ENCODE measurements around the gene CAMSAP2.
"Not testable (repeated sequence)": the region's sequence is repeated elsewhere in the genome, so short reads cannot be mapped to it uniquely, and the experiment has no call there.

CAMSAP2 gene

DNA sequence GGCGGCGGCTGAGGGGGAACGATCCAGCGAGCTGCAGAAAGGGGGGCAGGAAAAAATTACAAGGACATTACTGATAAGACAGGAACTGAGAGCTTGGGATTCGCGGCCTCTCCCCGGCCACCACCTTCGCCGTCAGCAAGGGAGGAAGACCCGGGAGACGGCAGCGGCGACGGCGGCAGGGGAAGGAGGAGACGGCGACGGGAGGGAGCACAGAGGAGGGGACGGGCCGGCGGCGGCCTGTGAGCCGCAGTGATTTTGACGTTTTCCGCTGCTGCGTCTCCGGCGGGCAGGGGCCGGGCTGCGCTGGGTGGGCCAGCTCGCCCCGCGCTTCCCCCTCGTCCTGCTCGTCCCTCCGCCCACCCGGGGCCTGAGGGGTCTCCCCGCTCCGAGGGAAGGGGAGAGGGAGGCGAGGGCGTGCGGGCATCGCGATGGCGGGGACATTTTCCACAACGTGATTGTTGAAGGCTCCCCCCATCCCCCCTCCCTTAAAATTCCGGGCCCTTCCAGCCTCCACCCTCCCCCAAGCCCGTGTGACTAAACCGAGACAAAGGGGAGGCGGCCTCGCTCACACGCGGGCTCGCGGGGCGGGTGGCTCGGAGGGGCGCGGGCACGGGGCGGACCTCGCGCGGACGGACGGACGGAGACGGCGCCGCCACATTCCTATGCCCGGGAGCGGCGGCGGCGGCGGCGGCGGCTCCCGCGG is 407 bp downstream of the CAMSAP2 start:
- peak; percentile 30 for DNase-seq (ENCODE audit: low read depth in 1 of 2, low spot score in 1 of 2)

DNA sequence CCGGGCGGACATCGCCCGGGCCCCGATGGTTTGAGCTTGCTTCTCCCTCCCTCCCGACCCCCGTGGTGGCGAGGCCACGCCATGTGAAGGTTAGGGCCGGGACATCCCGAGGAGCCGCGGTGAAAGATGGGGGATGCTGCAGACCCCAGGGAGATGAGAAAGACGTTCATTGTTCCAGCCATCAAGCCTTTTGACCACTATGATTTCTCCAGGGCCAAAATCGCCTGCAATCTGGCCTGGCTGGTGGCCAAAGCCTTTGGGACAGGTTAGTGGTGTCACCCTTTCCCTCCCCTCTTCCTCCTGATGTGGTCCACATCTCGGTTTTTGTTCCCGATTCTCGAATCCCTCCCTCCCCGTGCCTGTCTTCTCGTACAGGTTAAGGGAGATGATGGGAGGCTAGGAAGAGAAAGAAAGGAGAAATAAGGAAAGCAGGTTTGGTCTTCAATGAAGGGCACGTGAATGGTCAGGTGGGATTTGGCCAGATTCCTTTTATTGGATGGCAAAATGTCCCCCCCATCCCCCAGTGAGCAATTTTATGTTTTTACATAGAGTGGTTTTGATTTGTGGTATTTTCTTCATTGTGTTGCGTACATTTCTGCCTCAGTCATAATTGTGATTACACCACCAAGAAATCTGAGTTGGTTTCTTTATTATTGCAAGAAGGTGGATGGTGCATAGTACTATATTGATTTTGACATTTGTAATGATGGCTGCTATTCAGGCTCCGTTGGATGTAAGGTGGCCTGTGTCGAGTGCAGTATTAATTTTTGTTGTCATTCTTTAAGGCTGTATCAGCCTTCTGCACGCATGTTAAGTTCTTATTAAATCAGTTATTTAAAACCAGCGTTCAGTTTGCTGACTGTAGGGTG is 1.2 kb downstream of the CAMSAP2 start:
- no peak for DNase-seq (ENCODE audit: low read depth in 1 of 2, low spot score in 1 of 2)

DNA sequence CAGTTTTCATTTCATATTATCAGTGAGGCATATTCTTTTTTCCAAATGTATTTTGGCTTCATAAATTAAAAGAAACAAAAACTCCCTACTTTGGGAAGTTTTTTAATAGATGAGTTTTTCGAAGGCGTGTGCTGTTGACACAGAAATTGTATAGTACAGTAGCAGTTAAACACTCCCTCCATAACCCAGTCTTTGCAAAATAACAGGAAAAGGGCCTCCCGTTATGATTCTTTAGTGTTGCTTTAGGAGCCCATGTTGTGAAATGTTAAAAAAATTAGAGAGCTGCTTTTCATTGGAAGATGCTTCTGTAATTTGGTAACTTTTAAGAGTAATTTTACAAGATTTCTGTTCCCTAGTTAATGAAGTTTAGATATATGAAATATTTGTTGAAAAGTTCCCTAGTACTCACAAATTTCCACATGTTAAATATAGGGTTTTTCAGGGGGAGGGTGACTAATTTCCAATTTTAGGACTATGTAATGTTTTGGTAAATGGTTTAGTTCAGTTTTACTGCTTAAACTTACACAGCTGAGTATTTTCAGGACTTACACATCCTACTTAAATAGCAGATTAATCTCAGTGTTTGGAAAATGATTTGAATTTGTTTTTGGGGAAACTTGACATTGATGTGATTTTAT is 2.0 kb downstream of the CAMSAP2 start:
- DNase-seq (ENCODE audit: low read depth in 1 of 2, low spot score in 1 of 2): no peak

DNA sequence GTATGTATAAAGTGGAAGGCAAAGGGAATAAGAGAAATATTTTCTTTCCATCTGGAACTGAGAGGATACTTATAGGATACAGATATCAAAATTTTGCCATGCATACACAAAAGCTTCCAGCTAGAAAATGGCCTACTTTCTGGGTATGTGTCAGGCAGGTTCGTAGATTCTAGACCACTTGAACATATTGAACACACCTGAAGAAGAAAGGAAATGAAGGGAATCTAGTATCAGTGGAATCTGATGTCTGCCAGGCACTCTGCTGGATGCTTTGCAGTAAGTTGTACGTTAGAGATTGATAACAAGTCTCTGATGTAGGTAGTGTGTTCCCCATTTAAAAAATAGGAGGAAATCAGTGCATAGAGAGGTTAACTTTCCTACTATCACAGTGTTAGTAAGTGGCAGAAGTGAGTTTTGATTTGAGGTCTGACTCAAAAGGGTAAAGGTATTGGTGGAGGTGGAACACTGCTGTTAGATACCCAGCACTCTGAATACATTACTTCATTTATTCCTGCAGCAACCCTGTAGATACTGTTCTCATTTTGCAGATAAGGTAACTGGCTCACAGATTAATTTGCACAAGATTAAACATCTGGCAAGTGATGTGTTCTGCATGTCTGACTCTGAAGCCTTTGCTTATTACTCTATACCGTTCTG is 3.0 kb downstream of the CAMSAP2 start:
- no peak for DNase-seq (ENCODE audit: low read depth in 1 of 2, low spot score in 1 of 2)

DNA sequence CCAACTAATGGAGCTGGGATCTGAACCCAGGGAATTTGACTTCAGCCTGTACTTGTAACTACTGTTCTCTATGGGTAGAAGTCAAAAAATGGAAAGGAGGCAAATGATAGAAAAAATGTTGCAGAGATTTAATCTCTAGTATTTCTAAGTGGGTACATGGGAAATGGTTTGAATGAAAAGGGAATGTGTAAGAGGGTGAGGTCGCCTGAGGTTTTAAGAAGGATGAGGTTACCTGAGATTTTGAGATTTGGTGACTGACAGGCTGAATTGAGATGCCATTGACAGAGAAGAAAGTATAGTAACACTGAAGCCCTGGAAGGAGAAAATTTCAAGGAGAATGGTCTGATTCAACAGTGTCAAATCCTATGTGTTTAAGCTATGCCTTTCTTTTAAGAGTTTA is 5.5 kb downstream of the CAMSAP2 start:
- no peak for DNase-seq (ENCODE audit: low read depth in 1 of 2, low spot score in 1 of 2)

DNA sequence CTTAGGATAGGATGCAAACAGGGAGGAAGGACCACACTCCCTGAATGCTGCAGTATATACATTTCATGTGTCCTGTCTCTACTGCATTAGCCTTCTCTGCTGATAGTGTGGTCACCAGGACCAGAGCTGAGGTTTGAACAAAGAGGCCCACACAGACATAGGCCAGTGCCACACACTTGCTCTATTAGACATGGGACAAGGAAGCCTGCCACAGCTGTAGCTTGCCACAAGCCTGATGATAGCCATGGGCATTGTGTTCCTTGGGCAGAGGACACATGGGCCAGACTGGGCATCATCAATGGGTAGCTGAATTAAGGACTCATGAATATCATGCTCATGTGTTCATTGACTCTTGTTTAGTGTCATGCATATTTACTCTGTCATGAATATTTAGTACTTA is 10.4 kb downstream of the CAMSAP2 start:
- DNase-seq (ENCODE audit: low read depth in 1 of 2, low spot score in 1 of 2): no peak

DNA sequence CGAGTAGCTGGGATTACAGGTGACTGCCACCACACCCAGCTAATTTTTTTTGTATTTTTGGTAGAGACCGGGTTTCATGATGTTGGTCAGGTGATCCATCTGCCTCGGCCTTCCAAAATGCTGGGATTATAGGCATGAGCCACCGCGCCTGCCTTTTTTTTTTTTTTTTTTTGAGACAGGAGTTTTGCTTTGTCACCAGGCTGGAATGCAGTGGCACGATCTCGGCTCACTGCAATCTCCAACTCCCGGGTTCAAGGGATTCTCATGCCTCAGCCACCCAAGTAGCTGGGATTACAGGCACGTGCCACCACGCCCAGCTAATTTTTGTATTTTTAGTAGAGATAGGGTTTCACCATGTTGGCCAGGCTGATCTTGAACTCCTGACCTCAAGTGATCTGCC is 12.1 kb downstream of the CAMSAP2 start:
- not testable (repeated sequence) for DNase-seq (ENCODE audit: low read depth in 1 of 2, low spot score in 1 of 2)

DNA sequence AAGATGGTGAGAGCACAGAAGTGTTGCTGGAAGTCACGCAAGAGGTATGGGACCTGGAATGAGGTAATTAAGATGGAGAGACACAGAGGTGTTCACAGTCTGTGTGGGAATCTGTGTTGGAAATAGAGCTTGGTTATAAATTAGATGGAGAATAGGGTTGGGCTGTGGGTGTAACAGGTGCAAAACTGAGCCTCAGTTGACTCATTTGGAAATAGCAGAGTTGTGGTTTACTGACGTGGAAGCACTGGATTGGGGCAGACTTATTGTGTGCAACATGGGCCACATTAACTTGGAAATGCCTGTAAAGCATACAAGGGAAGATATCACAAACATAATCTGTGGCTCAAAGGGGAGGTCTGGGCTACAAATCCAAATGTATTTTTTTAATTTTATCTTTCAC is 13.0 kb downstream of the CAMSAP2 start:
- no peak for DNase-seq (ENCODE audit: low read depth in 1 of 2, low spot score in 1 of 2)

DNA sequence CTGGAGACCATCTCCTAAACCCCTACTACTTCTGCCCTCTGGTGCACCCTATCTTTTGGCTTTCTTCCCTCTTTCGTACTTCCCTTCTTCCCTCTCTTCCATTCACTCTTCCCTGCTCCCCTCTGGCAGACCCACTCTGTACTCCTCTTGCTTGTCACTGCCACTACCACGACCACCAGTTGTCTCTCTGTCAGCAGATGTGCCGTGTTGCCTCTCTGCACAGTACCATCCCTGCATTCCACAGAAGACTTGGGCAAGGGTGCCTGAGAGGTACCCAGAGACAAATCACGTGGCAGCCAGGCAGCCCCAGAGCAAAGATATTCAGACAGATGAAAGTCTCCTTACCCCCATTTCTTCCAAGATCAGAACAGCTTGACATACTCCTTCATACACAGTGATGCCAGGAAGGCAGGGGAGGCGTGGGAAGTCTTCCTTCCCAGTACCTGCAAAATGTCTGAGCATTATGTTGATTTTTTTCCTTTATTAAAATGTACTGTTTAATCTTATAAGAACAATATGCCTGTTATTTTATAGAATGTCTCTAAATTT is 15.0 kb downstream of the CAMSAP2 start:
- DNase-seq (ENCODE audit: low read depth in 1 of 2, low spot score in 1 of 2): no peak

DNA sequence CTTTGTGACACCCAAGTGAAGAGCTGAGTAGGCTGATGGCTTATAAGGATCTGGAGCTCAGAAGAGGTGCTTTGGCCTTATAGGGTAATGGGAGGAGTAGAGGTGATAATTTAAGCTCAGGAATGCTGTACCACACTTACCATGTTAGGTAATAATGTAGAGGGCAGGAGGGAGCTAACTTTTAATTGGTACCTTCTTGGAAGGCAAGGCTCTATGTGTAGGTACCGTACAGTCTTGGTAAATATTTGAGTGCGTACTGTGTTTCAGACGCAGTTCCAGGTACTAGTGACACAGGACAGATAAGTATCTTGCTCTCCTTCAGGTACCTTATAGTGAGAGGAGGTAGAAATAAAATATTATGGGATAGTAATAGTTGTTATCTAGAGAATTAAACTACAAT is 16.8 kb downstream of the CAMSAP2 start:
- DNase-seq (ENCODE audit: low read depth in 1 of 2, low spot score in 1 of 2): no peak

DNA sequence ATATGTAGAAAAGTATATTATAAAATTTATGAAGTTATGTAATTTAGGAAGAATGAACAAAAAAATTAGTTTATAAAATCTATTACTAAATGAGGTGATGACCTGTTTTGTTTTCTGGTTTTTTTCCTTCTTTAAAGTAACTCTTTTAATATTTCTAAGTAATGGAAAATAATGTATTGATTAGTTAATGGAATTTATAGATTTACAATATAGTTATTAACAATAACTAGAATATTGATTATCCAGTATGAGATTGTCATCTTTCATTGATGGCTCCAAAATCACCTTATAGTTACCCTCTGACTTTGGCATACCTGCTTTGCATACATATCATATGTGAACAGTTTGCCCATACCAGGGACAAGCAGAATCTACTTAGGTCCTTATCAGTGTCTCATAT is 23.4 kb downstream of the CAMSAP2 start:
- no peak for DNase-seq (ENCODE audit: low read depth in 1 of 2, low spot score in 1 of 2)

DNA sequence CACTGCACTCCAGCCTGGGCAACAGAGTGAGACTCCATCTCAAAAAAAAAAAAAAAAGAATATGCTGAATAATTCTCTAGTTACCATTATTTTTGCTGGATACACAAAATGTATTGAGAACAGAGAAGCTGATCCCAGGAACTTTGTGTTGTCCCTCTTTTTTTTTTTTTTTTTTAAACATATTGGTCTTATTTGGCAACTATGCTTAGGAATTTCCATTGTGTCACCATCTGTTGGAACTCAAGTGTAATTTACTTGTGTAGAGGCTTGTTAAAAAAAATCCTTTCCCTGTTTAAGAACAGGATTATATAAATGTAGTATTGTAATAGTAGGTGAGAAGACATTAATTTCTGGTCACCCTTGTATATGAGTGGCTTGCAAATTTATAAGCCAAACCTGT is 28.6 kb downstream of the CAMSAP2 start:
- DNase-seq (ENCODE audit: low read depth in 1 of 2, low spot score in 1 of 2): no peak

DNA sequence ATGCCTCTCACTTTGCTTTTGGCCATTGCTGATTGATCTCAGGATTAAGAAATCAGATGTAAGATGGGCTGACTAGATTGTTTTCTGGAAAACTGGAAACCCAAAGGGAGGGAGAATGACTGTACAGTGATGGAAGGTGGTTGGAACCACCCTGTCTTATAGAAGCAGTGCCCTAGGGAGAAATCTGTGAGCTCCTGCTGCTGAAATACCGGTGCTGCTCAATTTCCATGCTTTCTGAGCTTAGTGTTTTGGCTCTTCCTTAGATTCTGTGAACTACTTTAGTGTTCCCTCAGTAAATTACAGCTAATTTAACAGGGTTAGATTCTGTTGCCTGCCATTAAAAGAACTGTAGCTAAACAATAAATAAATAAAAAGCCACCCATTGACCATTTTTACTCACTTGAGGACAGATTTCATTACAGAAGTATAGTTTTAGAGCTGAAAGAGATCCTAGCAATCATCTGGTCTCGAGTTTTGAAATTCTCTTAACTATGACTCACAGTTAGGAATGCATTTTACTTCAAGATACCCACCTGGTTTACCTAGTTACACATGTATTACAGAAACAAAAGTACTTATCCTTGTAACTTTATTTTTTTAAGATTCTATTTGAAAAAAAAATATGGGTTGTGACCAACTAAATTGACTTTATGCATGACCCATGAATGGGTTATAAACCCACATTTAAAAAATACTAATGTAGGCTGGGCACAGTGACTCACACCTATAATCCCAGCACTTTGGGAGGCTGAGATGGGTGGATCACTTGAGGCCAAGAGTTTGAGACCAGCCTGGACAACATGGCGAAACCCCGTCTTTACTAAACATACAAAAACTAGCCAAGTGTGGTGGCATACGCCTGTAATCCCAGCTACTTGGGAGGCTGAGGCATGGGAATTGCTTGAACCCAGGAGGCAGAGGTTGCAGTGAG is 33.2 kb downstream of the CAMSAP2 start:
- DNase-seq (ENCODE audit: low read depth in 1 of 2, low spot score in 1 of 2): no peak

DNA sequence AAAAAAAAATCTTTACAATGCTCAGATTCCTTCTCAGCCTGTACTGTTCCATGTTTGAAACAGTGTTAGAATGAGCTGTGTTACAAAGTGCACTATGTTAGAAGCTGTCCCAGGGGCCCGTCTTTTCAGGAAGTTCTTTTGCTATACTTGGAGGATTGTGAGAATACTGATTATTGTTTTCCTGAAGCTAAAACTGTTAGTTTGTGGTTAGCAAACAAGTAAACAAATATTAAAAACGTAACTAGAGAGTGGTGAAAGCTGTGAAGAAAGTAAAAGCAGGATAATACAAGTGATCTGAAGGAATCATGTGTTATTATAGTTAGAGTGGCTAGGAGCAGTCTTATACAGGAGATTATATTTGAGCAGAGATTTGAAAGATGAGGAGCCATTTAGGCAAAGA is 35.6 kb downstream of the CAMSAP2 start:
- DNase-seq (ENCODE audit: low read depth in 1 of 2, low spot score in 1 of 2): no peak

DNA sequence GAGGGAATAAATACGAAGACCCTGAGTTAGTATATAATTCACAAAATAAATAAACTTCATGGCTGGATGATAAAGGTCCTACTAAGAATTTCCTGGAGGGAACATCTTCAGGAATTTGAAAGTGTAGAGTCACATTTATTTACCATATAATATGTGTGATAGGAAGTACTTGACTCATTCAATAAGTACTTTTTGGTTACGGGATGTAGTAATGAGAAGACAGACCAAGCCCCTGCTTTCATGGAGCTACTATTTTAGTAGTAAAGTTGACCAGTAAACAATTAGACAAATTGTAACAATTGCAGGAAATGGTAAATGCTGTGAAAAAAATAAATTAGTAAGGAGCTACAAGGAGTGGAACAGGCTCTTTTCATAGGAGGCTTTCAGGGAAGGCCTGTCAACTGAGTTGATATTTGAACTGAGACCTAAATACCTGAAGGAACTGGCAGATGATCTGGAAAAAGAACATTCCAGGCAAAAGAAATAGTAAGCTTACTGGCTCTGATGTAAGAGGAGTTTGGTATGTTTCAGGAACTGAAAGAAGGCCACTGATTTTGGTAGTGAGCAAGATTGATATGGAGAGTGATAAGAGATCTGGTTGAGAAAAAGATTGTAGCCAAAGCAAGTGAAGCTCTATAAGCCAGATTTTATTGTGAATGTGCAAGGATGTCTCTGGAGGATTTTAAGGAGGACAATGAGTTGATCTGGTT is 36.2 kb downstream of the CAMSAP2 start:
- DNase-seq (ENCODE audit: low read depth in 1 of 2, low spot score in 1 of 2): no peak

DNA sequence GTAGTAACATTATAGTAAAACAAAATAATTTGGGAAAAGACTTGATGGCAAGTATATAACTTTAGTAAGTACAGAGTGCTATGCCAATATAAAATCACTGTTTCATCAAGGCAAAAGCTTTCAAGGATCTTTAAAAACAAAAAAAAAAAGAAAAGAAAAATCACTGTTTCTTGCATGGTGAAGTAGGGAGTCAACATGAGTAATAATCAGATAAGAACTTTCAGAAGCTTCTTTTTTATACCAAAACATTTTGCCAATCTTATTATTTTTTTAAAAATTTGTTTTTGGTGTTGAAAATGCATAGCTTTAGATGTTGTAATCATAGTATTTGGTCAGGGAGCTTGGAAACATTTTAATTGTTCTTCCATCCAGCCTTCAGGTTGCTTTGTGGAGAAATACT is 37.2 kb downstream of the CAMSAP2 start:
- no peak for DNase-seq (ENCODE audit: low read depth in 1 of 2, low spot score in 1 of 2)

DNA sequence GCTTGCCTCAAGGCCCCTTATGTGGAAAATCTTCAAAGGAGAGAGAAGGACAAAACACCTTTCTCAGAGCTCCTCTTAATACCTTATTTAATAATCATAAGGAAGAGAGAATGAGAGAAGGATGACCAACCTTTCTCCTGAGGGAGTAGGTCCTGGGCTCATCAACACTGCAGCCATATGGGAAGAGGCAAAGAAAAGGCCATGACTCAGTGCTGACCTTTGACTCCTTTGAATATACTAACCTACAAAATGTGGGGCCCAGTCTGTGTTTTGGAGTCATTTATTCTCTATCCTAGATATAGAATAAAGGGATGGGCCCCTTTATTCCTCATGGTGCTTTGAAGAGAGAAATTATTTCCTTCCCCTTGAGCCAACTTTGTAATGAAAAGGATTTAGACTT is 38.3 kb downstream of the CAMSAP2 start:
- no peak for DNase-seq (ENCODE audit: low read depth in 1 of 2, low spot score in 1 of 2)

DNA sequence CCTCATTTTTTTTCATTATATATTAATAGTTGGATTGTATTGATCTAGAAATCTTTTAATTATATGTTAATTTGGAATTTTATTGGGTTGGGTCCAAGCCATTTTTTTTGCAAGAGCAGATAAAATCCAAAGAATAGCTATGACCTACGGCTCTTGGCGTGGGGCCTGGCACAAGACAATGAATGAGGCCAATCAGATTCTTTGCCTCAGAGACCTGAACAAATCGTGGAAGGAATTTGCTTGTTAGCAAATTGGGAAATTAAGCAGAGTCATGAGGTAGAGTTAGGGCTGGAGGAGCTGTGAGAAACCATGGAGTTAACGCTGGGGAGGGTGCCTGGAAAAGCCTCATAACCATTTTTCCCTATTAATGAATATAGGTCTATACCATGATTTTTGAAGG is 40.1 kb downstream of the CAMSAP2 start:
- no peak for DNase-seq (ENCODE audit: low read depth in 1 of 2, low spot score in 1 of 2)

DNA sequence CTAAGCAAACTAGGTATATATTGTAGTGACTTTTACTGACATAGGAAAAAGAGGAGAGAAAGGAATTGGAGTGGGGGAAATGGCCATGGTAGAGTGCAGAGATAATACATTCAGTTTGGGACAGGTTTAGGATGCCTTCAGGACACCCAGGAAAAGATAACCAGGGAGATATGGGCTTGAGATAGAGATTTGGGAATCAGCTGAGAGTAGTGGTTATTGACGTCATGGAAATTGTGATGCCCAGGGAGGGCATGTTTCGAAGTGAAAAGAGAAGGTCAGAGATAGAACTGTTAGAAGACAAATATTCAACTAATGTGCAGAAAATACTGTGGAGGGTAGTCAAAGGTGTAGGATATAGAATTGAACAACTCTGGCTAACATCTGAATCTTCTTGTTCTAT is 40.6 kb downstream of the CAMSAP2 start:
- DNase-seq (ENCODE audit: low read depth in 1 of 2, low spot score in 1 of 2): no peak

Data from activated T-helper 1 cell treated with anti-CD3 and anti-CD28 coated beads, Interleukin-2, amount 50 U/mL, for 16 hours (primary cell).